Stomach (tissue), 9 donors: Measurements from ENCODE around the gene TANGO2. TPM values are rescaled to one million over a fixed set of nuclear protein-coding genes. Genes with fewer than 3 reads are reported as not detected.

ENCODE experiments used
- DNase-seq, 2 donors: peaks; one replicate each; pipeline versions ENCODE4 v3.0.0 to v3.0.0-alpha.2; 2013 to 2019
- H3K27ac ChIP-seq, 5 donors: fragments of 200-600 bp in 4 of 5; sonication (generic) in 4 of 5; one replicate each; pipeline ENCODE4 v1.5.1; 2013 to 2019; ENCODE audit warnings: mild to moderate bottlenecking in 1 of 5, moderate library complexity in 1 of 5
- H3K27me3 ChIP-seq, 3 donors: fragments of 200-600 bp; sonication (generic); one replicate each; pipeline ENCODE4 v1.5.1; 2017 to 2019; ENCODE audit warnings: mixed run types in 1 of 3
- H3K36me3 ChIP-seq, 4 donors: fragments of 200-600 bp; sonication (generic); 1 replicate in 3 of 4; 2 replicates in 1 of 4; pipeline ENCODE4 v1.5.1; 2016 to 2019
- H3K4me1 ChIP-seq, 4 donors: fragments of 200-600 bp; sonication (generic); one replicate each; pipeline ENCODE4 v1.5.1; 2016 to 2019
- H3K4me3 ChIP-seq, 4 donors: fragments of 200-600 bp; sonication (generic) in 3 of 4; one replicate each; pipeline ENCODE4 v1.5.1; 2016 to 2019; ENCODE audit warnings: mild to moderate bottlenecking in 1 of 4
- H3K9me3 ChIP-seq, 4 donors: fragments of 200-600 bp; sonication (generic); one replicate each; pipeline ENCODE4 v1.5.1; 2016 to 2019
- EP300 ChIP-seq: sonication (generic); formaldehyde crosslinking; IDR thresholded peaks from one replicate; pipeline ENCODE4 v1.6.1; 2017; ENCODE audit warnings: antibody characterized with exemption
- POLR2A ChIP-seq, 4 donors: fragments of 450-650 bp; IDR thresholded peaks; one replicate each; pipeline ENCODE4 v1.6.1; 2016; ENCODE audit warnings: antibody characterized with exemption in 4 of 4, control low read depth in 2 of 4, mild to moderate bottlenecking in 1 of 4, moderate library complexity in 1 of 4
- POLR2AphosphoS5 ChIP-seq, 3 donors: sonication (generic); formaldehyde crosslinking; IDR thresholded peaks; one replicate each; pipeline ENCODE4 v1.6.1; 2016; ENCODE audit warnings: antibody characterized with exemption in 3 of 3
- WGBS, 5 donors: extraction: QIAGEN DNeasy Blood & Tissue Kit in 3 of 5; methylation state at CpG; one replicate each; pipeline versions ENCODE4 v1.1.5 to v1.1.7; 2013 to 2018; 5-methylcytosine and 5-hydroxymethylcytosine counted together
- intact Hi-C: fragments of 100-400 bp; cut with DNase I; formaldehyde crosslinking; loops from one replicate; pipeline ENCODE4 v1.15.1; 2023; ENCODE audit warnings: low total_unique reads
- polyA plus RNA-seq, 3 donors: library from polyadenylated mRNA; stranded (reverse); fragments of 200-250 nt; gene quantifications; one replicate each; pipeline ENCODE4 v1.2.3, GENCODE V29; 2013
- total RNA-seq, 5 donors: library from RNA; depleted of rRNA; stranded (reverse); fragments of >200 nt; gene quantifications; one replicate each; pipeline versions ENCODE4 v1.1.0 to v1.2.3, GENCODE V29; 2014 to 2016
- TF ChIP-seq, protein P1 (sequence below), 7 experiments: fragments of 450-650 bp in 4 of 7; fragments of 200-600 bp in 3 of 7; sonication (generic) in 3 of 7; IDR thresholded peaks; one replicate each; pipeline ENCODE4 v1.5.1; 2016 to 2019; ENCODE audit warnings: antibody characterized with exemption in 7 of 7, control low read depth in 2 of 7, mild to moderate bottlenecking in 1 of 7
- donor health status: healthy with polysubstance abuse.
- donor health status: Bipolar disorder and iron deficiency.
- donor health status: healthy.

TANGO2 gene
- total and polyA plus RNA-seq, 8 donors, result 13.8 to 38.8 (median 26.6) TPM

DNA sequence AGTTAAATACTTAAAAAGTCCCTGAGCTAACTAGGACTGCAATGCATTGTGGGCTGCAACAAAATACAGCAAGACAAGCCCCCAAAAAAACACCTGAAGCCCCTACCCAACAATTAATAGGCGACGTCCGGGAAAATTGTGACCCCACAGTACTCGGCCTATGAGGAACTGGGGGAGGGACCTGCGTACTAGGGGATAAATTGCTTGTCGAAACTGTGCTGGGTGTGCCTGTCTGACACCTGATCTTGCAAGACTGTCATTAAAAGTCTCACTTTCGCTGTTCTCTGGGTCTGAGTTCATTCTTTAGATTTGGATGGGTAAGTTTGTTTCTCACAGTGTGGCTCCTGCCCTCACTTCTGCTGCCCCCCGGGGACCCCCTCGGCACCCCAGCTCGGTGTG, 15.2 kb downstream of the TANGO2 start:
- no peak for TF ChIP-seq POLR2A (IDR thresholded peaks at IDR 0.05)
- no peak for TF ChIP-seq POLR2AphosphoS5 (IDR thresholded peaks at IDR 0.05)
- TF ChIP-seq, protein P1, sequence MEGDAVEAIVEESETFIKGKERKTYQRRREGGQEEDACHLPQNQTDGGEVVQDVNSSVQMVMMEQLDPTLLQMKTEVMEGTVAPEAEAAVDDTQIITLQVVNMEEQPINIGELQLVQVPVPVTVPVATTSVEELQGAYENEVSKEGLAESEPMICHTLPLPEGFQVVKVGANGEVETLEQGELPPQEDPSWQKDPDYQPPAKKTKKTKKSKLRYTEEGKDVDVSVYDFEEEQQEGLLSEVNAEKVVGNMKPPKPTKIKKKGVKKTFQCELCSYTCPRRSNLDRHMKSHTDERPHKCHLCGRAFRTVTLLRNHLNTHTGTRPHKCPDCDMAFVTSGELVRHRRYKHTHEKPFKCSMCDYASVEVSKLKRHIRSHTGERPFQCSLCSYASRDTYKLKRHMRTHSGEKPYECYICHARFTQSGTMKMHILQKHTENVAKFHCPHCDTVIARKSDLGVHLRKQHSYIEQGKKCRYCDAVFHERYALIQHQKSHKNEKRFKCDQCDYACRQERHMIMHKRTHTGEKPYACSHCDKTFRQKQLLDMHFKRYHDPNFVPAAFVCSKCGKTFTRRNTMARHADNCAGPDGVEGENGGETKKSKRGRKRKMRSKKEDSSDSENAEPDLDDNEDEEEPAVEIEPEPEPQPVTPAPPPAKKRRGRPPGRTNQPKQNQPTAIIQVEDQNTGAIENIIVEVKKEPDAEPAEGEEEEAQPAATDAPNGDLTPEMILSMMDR (IDR thresholded peaks at IDR 0.05), result no peak
- TF ChIP-seq EP300, result no peak
- 84 to 94% (median 92%) methylated on average over 10 of the region's 10 CpGs for WGBS, 5 donors
- intact Hi-C loops, result no loop called here

DNA sequence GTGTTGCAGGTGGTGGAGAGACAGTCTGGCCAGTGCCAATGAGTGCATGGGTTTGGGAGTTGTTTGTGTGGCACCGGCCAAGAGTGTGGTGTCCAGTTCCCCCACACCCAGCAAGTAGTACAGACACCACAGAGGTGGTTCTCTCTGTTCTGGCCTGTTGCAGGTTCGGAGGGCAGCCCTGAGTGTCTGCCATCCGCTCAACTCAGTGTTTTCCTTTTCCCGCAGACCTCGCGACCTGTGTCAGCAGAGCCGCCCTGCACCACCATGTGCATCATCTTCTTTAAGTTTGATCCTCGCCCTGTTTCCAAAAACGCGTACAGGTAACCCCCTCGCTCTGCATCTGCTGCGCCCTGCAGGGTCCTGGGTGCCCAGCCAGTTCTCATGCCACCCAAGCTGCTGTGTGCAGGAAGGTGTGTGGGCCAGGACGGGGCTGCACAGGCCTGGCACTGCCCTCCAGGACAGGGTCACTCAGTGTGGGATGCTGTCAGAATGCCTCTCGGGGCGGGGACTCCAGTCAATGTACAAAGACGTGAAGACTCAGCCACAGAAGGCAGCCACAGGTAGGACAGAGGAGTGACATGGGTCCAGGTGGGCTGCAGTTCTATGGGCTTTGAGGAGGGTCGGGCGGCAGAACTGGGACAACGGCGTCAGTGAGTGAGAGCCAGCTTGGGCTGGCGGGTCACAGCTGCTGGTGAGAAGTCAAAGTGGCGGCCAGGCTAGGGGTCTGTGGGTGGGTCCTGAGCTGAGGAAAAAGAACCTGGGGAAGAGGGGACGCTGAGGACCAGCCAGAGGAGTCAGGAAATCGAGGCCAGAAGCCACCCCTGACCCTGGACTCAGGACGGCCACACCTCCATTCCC, 15.9 kb downstream of the TANGO2 start:
- DNase-seq, result no peak
- Histone ChIP-seq H3K27me3 (no peaks in the 10 kb centered on the region), H3K36me3 (peaks cover 12 to 56% (median 54%) of the 10 kb centered on the region in 4 donors), H3K4me1 (peaks cover 8 to 35% (median 25%) of the 10 kb centered on the region in 4 donors), H3K9me3 (no peaks in the 10 kb centered on the region), H3K4me3 (no peak overlapping the region), H3K27ac (no peak overlapping the region)
- intact Hi-C loops, result no loop called here
- no peak for TF ChIP-seq POLR2A (IDR thresholded peaks at IDR 0.05)
- TF ChIP-seq EP300, result no peak
- TF ChIP-seq, protein P1 (IDR thresholded peaks at IDR 0.05), result no peak
- no peak for TF ChIP-seq POLR2AphosphoS5 (IDR thresholded peaks at IDR 0.05)
- WGBS, 5 donors, result 94 to 97% (median 95%) methylated on average over 25 of the region's 25 CpGs

More for the DNA sequence above, 15.2 kb downstream of the TANGO2 start:
- Histone ChIP-seq H3K36me3 (peaks cover 12 to 62% (median 52%) of the 10 kb centered on the region in 4 donors), H3K9me3 (no peaks in the 10 kb centered on the region), H3K27me3 (no peaks in the 10 kb centered on the region), H3K4me1 (peaks cover 8 to 41% (median 27%) of the 10 kb centered on the region in 4 donors), H3K27ac (no peak overlapping the region), H3K4me3 (no peak overlapping the region)
- DNase-seq, result no peak

DNA sequence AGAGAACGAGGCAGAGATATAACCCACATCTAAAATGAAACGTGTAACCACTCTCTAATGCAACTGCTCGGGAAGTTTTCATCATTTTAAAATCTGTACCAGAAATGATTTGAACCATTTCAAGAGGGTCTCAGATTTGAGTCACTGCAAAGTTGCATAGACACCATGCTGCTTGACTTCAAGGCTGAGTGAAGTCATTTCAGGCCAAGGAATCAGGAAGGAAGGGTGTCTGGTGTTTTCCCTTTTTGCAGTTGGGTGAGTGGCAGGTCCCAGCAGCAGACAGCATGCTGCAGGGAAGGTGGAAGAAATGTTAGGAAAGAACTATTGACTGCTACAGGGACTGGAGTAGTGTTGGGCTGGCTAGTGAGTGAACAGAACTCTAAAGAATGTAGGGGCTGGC, 16.5 kb downstream of the TANGO2 start:
- intact Hi-C loops, result no loop called here
- no peak for DNase-seq
- H3K4me3 ChIP-seq, result no peak overlapping the region
- peaks cover 12 to 60% (median 57%) of the 10 kb centered on the region in 4 donors for H3K36me3 ChIP-seq
- peaks cover 8 to 29% (median 19%) of the 10 kb centered on the region in 4 donors for H3K4me1 ChIP-seq
- TF ChIP-seq EP300, result no peak
- no peak for TF ChIP-seq POLR2A (IDR thresholded peaks at IDR 0.05)
- TF ChIP-seq, protein P1 (IDR thresholded peaks at IDR 0.05), result no peak
- TF ChIP-seq POLR2AphosphoS5 (IDR thresholded peaks at IDR 0.05), result no peak
- H3K9me3 ChIP-seq, result no peaks in the 10 kb centered on the region
- no peaks in the 10 kb centered on the region for H3K27me3 ChIP-seq
- WGBS, 5 donors, result 57 to 86% (median 80%) methylated on average over 3 of the region's 3 CpGs
- H3K27ac ChIP-seq, result no peak overlapping the region

DNA sequence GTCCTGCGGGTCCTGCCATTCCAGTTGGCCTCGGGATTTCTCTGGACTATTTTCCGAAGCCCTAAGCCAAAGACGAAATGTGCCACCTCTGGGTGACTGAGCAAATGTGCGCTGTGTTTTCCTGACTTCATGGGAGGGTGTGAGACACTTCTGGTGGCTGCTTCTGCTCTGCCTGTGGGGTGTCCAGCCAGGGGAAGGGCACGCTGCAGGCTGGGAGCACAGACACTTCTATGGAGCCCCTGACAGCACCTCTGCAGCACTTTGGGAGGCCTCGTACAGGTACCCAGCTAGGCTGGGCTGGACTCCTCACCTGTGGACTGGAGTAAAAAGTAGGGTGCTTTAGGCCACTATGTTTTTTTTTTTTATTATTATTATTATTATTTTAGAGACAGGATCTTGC, 17.7 kb downstream of the TANGO2 start:
- intact Hi-C loops, result no loop called here
- H3K9me3 ChIP-seq, result no peaks in the 10 kb centered on the region
- H3K4me1 ChIP-seq, result peaks cover 0 to 17% (median 8%) of the 10 kb centered on the region in 4 donors
- H3K4me3 ChIP-seq, result no peak overlapping the region
- no peak for DNase-seq
- peaks cover 21 to 71% (median 69%) of the 10 kb centered on the region in 4 donors for H3K36me3 ChIP-seq
- H3K27me3 ChIP-seq, result no peaks in the 10 kb centered on the region
- no peak overlapping the region for H3K27ac ChIP-seq
- TF ChIP-seq POLR2A (IDR thresholded peaks at IDR 0.05) (no peak), EP300 (no peak), POLR2AphosphoS5 (IDR thresholded peaks at IDR 0.05) (no peak)
- TF ChIP-seq, protein P1 (IDR thresholded peaks at IDR 0.05), result no peak
- 86 to 93% (median 89%) methylated on average over 7 of the region's 7 CpGs for WGBS, 5 donors
